Measurements from ENCODE around the gene CELA2B.
"Not testable (repeated sequence)": the region's sequence is repeated elsewhere in the genome, so short reads cannot be mapped to it uniquely, and the experiment has no call there.

The CELA2B gene

GRCh38 chr1:15445390-15446122 lies 30.3 kb upstream of the CELA2B start:
- no peak for DNase-seq

- no peak for DNase-seq
Measured at GRCh38 chr1:15446212-15446611, 29.7 kb upstream of the CELA2B start.

GRCh38 chr1:15448877-15449462 lies 26.9 kb upstream of the CELA2B start:
- no peak for DNase-seq

- no peak for DNase-seq
Measured at GRCh38 chr1:15449567-15449966, 26.3 kb upstream of the CELA2B start.

- no peak for DNase-seq
Measured at GRCh38 chr1:15451014-15451722, 24.7 kb upstream of the CELA2B start.

GRCh38 chr1:15452216-15452615 lies 23.7 kb upstream of the CELA2B start:
- DNase-seq, result no peak

- DNase-seq, result no peak
Measured at GRCh38 chr1:15452866-15453571, 22.9 kb upstream of the CELA2B start.

GRCh38 chr1:15453734-15454133 lies 22.2 kb upstream of the CELA2B start:
- DNase-seq, result no peak

GRCh38 chr1:15454256-15454655 lies 21.6 kb upstream of the CELA2B start:
- DNase-seq, result no peak

GRCh38 chr1:15455522-15455921 lies 20.4 kb upstream of the CELA2B start:
- no peak for DNase-seq

GRCh38 chr1:15456313-15456954 lies 19.5 kb upstream of the CELA2B start, which contains the start of gene CELA2A:
CELA2A (plus strand) TSS chr1:15456732; CDS start chr1:15456754, 22 bp downstream.
- no peak for DNase-seq

- DNase-seq, result no peak
Measured at GRCh38 chr1:15457585-15457984, 18.3 kb upstream of the CELA2B start.

GRCh38 chr1:15458388-15458787 lies 17.5 kb upstream of the CELA2B start:
- not testable (repeated sequence) for DNase-seq

GRCh38 chr1:15459771-15460707 lies 15.9 kb upstream of the CELA2B start:
- DNase-seq, result no peak

- no peak for DNase-seq
Measured at GRCh38 chr1:15460708-15461095, 15.2 kb upstream of the CELA2B start.

- DNase-seq, result not testable (repeated sequence)
Measured at GRCh38 chr1:15463064-15463800, 12.7 kb upstream of the CELA2B start.

GRCh38 chr1:15463926-15464322 lies 12.0 kb upstream of the CELA2B start:
- DNase-seq, result not testable (repeated sequence)

GRCh38 chr1:15465674-15466073 lies 10.2 kb upstream of the CELA2B start:
- no peak for DNase-seq

GRCh38 chr1:15466955-15467625 lies 8.8 kb upstream of the CELA2B start:
- DNase-seq, result not testable (repeated sequence)

GRCh38 chr1:15468145-15468544 lies 7.8 kb upstream of the CELA2B start:
- DNase-seq, result no peak
